Esophagus mucosa (tissue), 1 donor: ENCODE data around the gene ZSCAN9. TPM values are rescaled to one million over a fixed set of nuclear protein-coding genes. Genes with fewer than 3 reads are reported as not detected.

Experiments used
- ATAC-seq: fragments of 200-7000 bp; cut with Tn5 transposase; one replicate; pipeline ENCODE4 v1.9.1; 2020
- total RNA-seq: library from RNA; stranded (reverse); gene quantifications from one replicate; pipeline ENCODE4 v1.2.4, GENCODE V29; 2023
- donor health status: DM: yes; HTN: yes; CAD: no.

The ZSCAN9 gene
- total RNA-seq, 1 donor from 2014 or later, result 6.4 TPM

- ATAC-seq, result no peak
Measured at GRCh38 chr6:28224131-28225055, 682 bp upstream of the ZSCAN9 start.

- no peak for ATAC-seq
Measured at GRCh38 chr6:28226460-28226859, 1.4 kb downstream of the ZSCAN9 start.

GRCh38 chr6:28232785-28233184 lies 7.7 kb downstream of the ZSCAN9 start:
- ATAC-seq, result no peak

- ATAC-seq, result no peak
Measured at GRCh38 chr6:28235912-28236452, 10.9 kb downstream of the ZSCAN9 start.

DNA sequence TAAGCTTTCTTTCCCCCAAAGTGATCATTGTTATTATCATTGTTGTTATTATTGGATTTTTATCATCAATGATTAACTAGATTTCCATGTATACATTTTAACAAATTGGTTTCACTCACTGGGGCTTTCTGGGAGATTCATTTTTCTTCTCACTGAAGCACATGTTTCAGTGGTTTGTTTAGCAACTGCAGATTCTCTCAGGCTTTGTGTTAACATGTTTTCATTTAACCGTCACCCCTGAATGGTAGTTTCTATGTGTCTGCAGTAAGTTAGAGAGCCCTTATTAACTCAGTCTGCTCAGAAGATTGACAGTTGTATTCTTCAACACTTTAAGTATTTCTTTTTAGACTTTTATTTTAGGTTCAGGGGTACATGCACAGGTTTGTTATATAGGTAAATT lies 14.6 kb downstream of the ZSCAN9 start:
- no peak for ATAC-seq

DNA sequence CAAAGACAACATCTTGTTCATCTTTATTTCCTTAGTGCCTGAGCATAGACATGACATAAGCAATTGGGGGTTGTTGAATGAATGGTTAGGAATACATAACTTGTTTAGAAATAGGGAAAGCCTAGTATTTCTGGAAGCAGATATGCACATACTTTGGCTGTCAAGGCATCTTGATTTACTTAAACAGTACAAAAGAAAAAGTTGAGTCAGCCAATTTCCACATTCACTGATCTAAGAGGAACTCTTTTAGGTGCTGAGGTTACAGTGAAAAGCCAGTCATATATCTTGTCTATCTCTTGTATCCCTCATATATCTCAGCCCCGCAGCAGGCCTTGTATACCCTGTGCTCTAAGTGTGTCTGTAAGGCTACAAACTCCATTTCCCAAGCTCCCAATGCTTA lies 15.4 kb downstream of the ZSCAN9 start:
- ATAC-seq, result no peak

DNA sequence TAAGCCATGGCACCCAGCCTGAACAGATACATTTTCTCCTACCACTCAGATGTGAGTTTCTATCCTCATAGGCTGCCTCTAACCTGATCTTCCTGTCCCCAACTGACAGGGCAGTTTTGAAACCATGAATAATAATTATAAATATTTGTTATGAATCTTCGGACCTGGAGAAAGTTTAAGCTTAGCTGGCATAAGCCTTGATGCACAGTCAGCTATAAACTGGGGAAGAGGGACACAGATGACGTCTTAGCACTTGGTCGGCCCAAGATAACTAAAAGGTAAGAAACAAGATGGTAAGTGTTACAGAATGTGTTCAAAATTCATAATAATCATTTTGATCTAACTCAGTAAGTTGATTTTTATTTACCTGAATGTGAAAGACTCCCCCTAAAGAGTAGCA lies 18.9 kb downstream of the ZSCAN9 start:
- no peak for ATAC-seq

- no peak for ATAC-seq
Measured at GRCh38 chr6:28245206-28245941, 20.3 kb downstream of the ZSCAN9 start.

DNA sequence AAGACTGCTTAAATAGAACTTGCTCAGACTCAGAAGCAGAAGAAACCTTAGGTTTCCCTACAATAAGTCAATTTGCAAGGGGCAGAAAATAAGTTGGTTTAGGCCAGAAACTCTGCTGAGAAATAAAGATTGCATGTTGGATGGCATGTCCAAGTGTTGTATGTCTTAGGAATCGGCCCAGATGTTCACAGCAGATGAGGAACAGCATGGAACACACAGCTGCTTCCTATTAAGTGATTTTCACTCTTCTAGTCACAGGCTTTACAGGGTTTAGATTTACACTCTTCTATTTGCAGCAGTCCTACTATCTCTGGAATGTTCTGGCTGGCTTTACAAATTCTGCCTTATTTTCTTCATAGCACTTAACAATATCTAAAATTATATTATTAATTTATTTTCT lies 23.8 kb downstream of the ZSCAN9 start:
- ATAC-seq, result no peak

- no peak for ATAC-seq
Measured at GRCh38 chr6:28250747-28251146, 25.7 kb downstream of the ZSCAN9 start.

GRCh38 chr6:28251661-28252008 lies 26.6 kb downstream of the ZSCAN9 start:
- peak; percentile 38 for ATAC-seq

GRCh38 chr6:28252009-28252975 lies 27.2 kb downstream of the ZSCAN9 start, which contains the start of gene ZKSCAN4:
TSS of gene ZKSCAN4 (minus strand) at chr6:28252269. CDS start at chr6:28251980, 289 bp downstream.
- peak; percentile 92 for ATAC-seq

DNA sequence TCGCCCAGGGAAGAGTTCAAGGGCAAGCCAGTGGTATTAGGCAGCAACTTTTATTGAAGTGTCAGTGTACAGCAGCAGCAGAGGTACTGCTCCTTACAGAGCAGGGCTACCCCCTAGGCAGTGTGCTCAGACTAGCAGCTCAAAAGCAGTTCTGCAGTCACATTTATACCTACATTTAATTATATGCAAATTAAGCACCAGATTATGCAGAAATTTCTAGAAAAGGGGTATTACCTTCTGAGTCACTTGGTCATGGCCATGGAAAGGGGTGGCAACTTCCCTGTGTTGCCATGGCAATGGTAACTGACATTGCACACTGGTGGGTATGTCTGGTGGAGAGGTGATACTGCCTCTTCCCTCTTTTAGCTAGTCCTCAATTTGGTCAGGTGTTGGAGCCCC lies 29.0 kb downstream of the ZSCAN9 start:
- no peak for ATAC-seq

- ATAC-seq, result no peak
Measured at GRCh38 chr6:28257042-28257441, 32.0 kb downstream of the ZSCAN9 start.

- ATAC-seq, result peak; percentile 49
Measured at GRCh38 chr6:28258877-28259777, 34.1 kb downstream of the ZSCAN9 start, which contains the start of gene NKAPL. TSS of gene NKAPL (plus strand) at chr6:28259297. CDS start at chr6:28259372, 75 bp downstream.

DNA sequence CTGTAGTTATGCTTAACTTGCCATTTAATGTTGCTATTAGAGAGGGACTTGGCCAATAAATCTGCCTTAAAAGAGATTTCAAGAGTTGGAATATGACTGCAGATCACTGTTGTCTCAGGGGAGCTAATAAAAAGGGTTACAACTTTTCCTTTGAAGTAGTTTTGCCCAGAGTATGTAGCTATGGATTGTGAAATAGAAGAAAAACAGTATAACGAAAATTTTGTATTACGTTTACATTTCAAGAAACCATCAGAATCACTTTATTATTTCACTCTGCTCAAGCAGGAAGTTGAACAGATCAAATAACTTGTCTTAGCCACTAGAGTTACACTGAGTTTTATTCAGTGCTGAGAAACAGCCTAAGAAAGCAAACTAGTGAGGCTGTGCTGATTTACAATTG lies 38.8 kb downstream of the ZSCAN9 start:
- no peak for ATAC-seq

GRCh38 chr6:28264834-28265401 lies 39.8 kb downstream of the ZSCAN9 start:
- no peak for ATAC-seq

DNA sequence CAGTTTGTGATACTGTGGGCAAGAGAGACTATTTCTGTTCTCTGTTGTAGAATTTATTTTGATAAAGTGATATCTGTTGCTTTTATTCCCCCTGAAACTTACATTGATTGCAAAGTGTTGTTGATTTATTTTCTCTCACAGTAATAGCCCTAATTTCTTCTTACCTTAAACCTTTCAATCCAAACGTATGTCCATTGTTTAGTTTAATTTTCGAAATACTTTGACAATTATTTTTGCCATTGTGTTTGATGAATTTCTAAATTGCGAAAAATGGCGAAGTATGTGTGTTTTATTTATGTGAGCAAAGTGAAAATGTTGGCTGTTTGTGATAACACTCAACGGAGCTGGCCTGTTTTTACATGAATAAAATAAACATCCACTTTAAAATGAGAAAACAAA lies 41.5 kb downstream of the ZSCAN9 start:
- ATAC-seq, result no peak

- peak; percentile 91 for ATAC-seq
Measured at GRCh38 chr6:28266962-28267694, 42.1 kb downstream of the ZSCAN9 start, which contains the start of gene ZSCAN26. TSS of gene ZSCAN26 (plus strand) at chr6:28267143. CDS start at chr6:28271920, 4,777 bp downstream.

DNA sequence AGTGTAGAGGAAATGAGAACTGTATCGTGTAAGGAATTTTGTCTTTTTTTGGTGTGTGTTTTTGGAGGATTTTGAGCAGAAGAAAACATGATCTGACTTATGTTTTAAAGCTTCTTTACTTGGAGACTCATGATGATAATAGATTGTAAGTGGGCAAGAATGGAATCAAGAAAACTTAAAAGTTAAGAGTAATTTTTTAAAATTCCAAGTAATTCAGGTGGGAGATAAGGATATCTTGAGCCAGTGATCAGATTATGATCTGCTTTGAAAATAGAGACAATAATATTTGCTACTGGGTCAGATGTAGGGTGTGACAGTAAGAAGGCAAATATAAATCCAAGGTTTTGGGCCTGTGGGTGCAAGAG lies 42.6 kb downstream of the ZSCAN9 start:
- no peak for ATAC-seq
